OCI-LY7 (cell line): Measurements from ENCODE around the gene SEC14L5. TPM values are rescaled to one million over a fixed set of nuclear protein-coding genes. Genes with fewer than 3 reads are reported as not detected.

Source experiments
- BruUV-seq: library from RNA; stranded (reverse); fragments of 400-500 nt; replicated peaks from 2 replicates; lab custom pipeline; 2021; lab: Mats Ljungman, UMichigan
- CTCF ChIA-PET: fragments of 300-600 bp; sonication (Branson Sonifier 250); formaldehyde crosslinking; loops from one replicate; lab custom pipeline; 2022; ENCODE audit warnings: antibody characterized with exemption; ENCODE audit not compliant: unreplicated experiment; lab: Charles Lee
- POLR2A ChIA-PET: fragments of 300-600 bp; sonication (Branson Sonifier 250); formaldehyde crosslinking; loops from one replicate; lab custom pipeline; 2022; ENCODE audit warnings: antibody characterized with exemption; lab: Charles Lee
- DNase-seq: peaks from one replicate; pipeline ENCODE4 v3.0.0-alpha.2; 2015; ENCODE audit warnings: low spot score
- H2AFZ ChIP-seq: fragments of 200-600 bp; sonication (generic), shearing (Covaris generic); 2 replicates; pipeline ENCODE4 v1.6.1; 2014; ENCODE audit warnings: mild to moderate bottlenecking, antibody characterized with exemption, low read length, moderate library complexity
- H3K27ac ChIP-seq: fragments of 200-600 bp; sonication (generic); 2 replicates; pipeline ENCODE4 v1.5.1; 2014; ENCODE audit warnings: mixed run types, low read depth, mild to moderate bottlenecking, moderate library complexity, low read length, inconsistent platforms; ENCODE audit not compliant: poor library complexity, severe bottlenecking
- H3K36me3 ChIP-seq: fragments of 200-600 bp; sonication (generic); 2 replicates; pipeline ENCODE4 v1.6.1; 2014; ENCODE audit warnings: mild to moderate bottlenecking, antibody characterized with exemption, low read length, moderate library complexity, mixed read lengths; ENCODE audit not compliant: insufficient read depth
- H3K4me1 ChIP-seq: fragments of 200-600 bp; sonication (generic); 2 replicates; pipeline ENCODE4 v1.5.1; 2014; ENCODE audit warnings: mild to moderate bottlenecking, low read length; ENCODE audit not compliant: insufficient read depth, poor library complexity, severe bottlenecking
- H3K4me2 ChIP-seq: fragments of 200-600 bp; sonication (generic); 2 replicates; pipeline ENCODE4 v1.6.1; 2014; ENCODE audit warnings: mild to moderate bottlenecking, low read length
- H3K4me3 ChIP-seq: fragments of 200-600 bp; sonication (generic); 2 replicates; pipeline ENCODE4 v1.5.1; 2014; ENCODE audit warnings: mild to moderate bottlenecking, low read depth, low read length; ENCODE audit not compliant: poor library complexity, severe bottlenecking
- H3K79me2 ChIP-seq: fragments of 200-600 bp; sonication (generic); 2 replicates; pipeline ENCODE4 v1.6.1; 2016; ENCODE audit warnings: low read depth, mild to moderate bottlenecking, low read length, moderate library complexity, mixed read lengths; ENCODE audit not compliant: insufficient read depth
- H3K9me2 ChIP-seq: fragments of 200-600 bp; sonication (generic); 2 replicates; pipeline ENCODE4 v1.6.1; 2016; ENCODE audit warnings: mild to moderate bottlenecking, low read length, mixed read lengths; ENCODE audit not compliant: insufficient read depth
- H3K9me3 ChIP-seq: fragments of 200-600 bp; sonication (generic); 2 replicates; pipeline ENCODE4 v1.6.1; 2014; ENCODE audit warnings: mild to moderate bottlenecking, mixed run types, low read length, mixed read lengths
- H4K20me1 ChIP-seq: fragments of 200-600 bp; sonication (generic); 2 replicates; pipeline ENCODE4 v1.6.1; 2014; ENCODE audit warnings: mild to moderate bottlenecking, antibody characterized with exemption, low read length, moderate library complexity, mixed read lengths; ENCODE audit not compliant: insufficient read depth
- EZH2phosphoT487 ChIP-seq: fragments of 200-600 bp; sonication (generic); IDR thresholded peaks from 2 replicates; pipeline ENCODE4 v1.6.1; 2018; ENCODE audit warnings: low read depth, borderline replicate concordance, mild to moderate bottlenecking, mixed run types, antibody characterized with exemption, low read length, moderate library complexity, mixed read lengths
- intact Hi-C: fragments of 100-400 bp; cut with micrococcal nuclease; formaldehyde crosslinking; loops from one replicate; pipeline ENCODE4 v1.10.0; 2022; ENCODE audit not compliant: unreplicated experiment
- total RNA-seq, 2 experiments: library from RNA; depleted of rRNA in 1 of 2; stranded (reverse); fragments of >200 nt in 1 of 2; shearing (Covaris generic) in 1 of 2; gene quantifications; 2 replicates each; pipeline ENCODE4 v1.2.3, GENCODE V29; 2014 to 2022
- TF ChIP-seq, protein P1 (sequence below): fragments of 200-600 bp; sonication (generic); conservative IDR thresholded peaks from 2 replicates; pipeline ENCODE4 v1.5.1; 2014; ENCODE audit warnings: mild to moderate bottlenecking, antibody characterized with exemption, low read length, moderate library complexity, mixed read lengths

The SEC14L5 gene
- total RNA-seq, 2 experiments from 2014 or later = not detected

DNA sequence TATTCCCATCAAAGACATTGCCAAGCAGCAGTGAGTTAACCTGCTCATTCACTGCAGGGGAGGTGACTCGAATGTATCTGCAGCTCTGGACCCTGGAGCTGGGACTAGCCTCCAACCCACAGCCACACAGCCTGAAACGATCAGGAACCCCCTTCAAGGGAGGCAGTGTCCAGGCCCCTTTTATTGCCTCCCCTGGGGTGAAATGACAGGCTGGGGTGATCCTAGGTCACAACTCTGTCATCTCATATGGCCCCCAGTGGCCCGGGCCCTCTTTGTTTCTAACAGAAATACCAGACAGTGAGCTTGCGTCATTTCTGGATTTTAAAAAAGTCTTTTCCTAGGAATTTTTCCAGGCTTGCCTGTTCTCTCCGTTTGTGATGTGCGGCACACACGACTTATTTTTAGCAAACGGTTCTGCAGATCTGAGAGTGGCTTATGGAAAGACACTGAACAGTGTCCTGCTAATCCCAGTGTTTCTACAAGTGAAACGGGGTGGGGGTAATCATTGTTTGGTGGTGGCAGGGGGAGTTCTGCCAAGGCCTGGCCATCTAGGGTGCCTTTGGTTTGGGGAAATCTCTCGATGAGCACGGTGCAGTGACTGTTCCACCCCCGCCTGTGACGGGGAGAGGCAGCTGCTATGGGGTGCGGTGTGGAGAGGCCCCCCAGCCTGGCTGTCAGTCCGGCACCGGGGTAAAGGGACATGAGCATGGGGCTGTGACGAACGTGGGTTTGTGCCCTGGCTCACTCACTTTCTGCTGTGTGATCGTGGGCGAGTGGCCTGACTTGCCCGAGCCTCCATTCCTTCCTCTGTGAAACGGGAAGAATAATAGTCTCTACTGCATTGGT lies 48.4 kb downstream of the SEC14L5 start:
- BruUV-seq = no TSS peak
- Histone ChIP-seq H3K27ac (no peak overlapping the region), H3K9me2 (no peaks in the 10 kb centered on the region), H3K9me3 (no peaks in the 10 kb centered on the region), H3K36me3 (no peaks in the 10 kb centered on the region), H4K20me1 (no peaks in the 10 kb centered on the region), H3K4me3 (no peak overlapping the region), H3K4me2 (no peak overlapping the region), H3K79me2 (no peaks in the 10 kb centered on the region), H3K4me1 (no peaks in the 10 kb centered on the region), H2AFZ (no peak overlapping the region)
- DNase-seq = no peak
- intact Hi-C loops = no loop called here
- no peak for TF ChIP-seq EZH2phosphoT487
- TF ChIP-seq, protein P1, sequence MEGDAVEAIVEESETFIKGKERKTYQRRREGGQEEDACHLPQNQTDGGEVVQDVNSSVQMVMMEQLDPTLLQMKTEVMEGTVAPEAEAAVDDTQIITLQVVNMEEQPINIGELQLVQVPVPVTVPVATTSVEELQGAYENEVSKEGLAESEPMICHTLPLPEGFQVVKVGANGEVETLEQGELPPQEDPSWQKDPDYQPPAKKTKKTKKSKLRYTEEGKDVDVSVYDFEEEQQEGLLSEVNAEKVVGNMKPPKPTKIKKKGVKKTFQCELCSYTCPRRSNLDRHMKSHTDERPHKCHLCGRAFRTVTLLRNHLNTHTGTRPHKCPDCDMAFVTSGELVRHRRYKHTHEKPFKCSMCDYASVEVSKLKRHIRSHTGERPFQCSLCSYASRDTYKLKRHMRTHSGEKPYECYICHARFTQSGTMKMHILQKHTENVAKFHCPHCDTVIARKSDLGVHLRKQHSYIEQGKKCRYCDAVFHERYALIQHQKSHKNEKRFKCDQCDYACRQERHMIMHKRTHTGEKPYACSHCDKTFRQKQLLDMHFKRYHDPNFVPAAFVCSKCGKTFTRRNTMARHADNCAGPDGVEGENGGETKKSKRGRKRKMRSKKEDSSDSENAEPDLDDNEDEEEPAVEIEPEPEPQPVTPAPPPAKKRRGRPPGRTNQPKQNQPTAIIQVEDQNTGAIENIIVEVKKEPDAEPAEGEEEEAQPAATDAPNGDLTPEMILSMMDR = no peak
- ChIA-PET CTCF (no interaction called here), POLR2A (no interaction called here)

DNA sequence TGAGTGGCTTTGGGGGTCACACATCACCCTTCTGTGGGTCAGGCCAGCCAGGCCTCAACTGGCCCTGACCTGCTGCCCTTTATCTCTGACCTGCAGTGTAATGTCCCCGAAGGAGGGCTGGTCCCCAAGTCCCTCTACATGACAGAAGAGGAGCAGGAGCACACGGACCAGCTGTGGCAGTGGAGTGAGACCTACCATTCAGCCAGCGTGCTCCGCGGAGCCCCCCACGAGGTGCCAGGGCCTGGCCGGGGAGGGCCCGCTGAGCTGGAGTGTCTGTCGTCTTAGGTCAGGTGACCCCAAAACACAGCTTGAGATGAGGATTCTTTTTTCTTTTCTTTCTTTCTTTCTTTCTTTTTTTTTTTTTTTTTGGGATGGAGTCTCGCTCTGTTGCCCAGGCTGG lies 49.1 kb downstream of the SEC14L5 start:
- Histone ChIP-seq H2AFZ (no peak overlapping the region), H3K27ac (no peak overlapping the region), H4K20me1 (no peaks in the 10 kb centered on the region), H3K79me2 (no peaks in the 10 kb centered on the region), H3K4me2 (no peak overlapping the region), H3K4me3 (no peak overlapping the region), H3K9me2 (no peaks in the 10 kb centered on the region), H3K9me3 (no peaks in the 10 kb centered on the region), H3K36me3 (no peaks in the 10 kb centered on the region), H3K4me1 (no peaks in the 10 kb centered on the region)
- DNase-seq = no peak
- no TSS peak for BruUV-seq
- intact Hi-C loops = no loop called here
- no peak for TF ChIP-seq EZH2phosphoT487
- ChIA-PET POLR2A (interaction anchor here (0.7 to 0.8 kb wide), 2 partner anchors 13 to 347 kb away, joined by 3 read pairs; no protein-coding TSS in a partner anchor), CTCF (no interaction called here)

DNA sequence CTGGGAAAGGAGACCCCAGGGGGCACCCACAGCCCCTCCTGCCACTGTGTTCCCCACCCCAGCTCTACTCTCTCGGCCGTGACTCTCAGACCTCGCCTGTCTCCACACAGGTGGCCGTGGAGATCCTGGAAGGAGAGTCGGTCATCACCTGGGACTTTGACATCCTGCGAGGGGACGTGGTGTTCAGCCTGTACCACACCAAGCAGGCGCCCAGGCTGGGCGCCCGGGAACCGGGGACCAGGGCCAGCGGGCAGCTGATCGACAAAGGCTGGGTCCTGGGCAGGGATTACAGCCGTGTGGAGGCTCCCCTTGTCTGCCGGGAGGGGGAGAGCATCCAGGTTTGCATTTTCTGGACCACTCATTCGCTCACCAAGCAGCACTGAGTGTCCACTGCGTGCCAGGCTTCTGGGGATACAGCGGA lies 50.2 kb downstream of the SEC14L5 start:
- CTCF ChIA-PET = no interaction called here
- Histone ChIP-seq H2AFZ (no peak overlapping the region), H3K79me2 (no peaks in the 10 kb centered on the region)

More for the DNA sequence above, 50.2 kb downstream of the SEC14L5 start:
- BruUV-seq = no TSS peak
- Histone ChIP-seq H3K4me3 (no peak overlapping the region), H3K4me1 (no peaks in the 10 kb centered on the region), H3K9me3 (no peaks in the 10 kb centered on the region), H3K27ac (no peak overlapping the region), H4K20me1 (no peaks in the 10 kb centered on the region), H3K9me2 (no peaks in the 10 kb centered on the region), H3K4me2 (no peak overlapping the region), H3K36me3 (no peaks in the 10 kb centered on the region)
- DNase-seq = no peak
- intact Hi-C loops = no loop called here
- TF ChIP-seq, protein P1 = no peak
- no peak for TF ChIP-seq EZH2phosphoT487
- POLR2A ChIA-PET = interaction anchor here (0.7 kb wide), 1 partner anchor 66 kb away, joined by 3 read pairs; no protein-coding TSS in a partner anchor
